SK-N-SH treated with all-trans-retinoic acid at 6 μM for 48 hours (cell line): ENCODE results near the gene MMP11.

ENCODE experiments used
- ARNTL ChIP-seq: fragments of 450-650 bp; formaldehyde crosslinking; IDR thresholded peaks from 2 replicates; pipeline ENCODE4 v1.5.0; 2020; ENCODE audit warnings: low read depth, mild to moderate bottlenecking, moderate library complexity, borderline replicate concordance
- ZFP3 ChIP-seq: fragments of 250-450 bp; sonication (Bioruptor Pico); IDR thresholded peaks from 2 replicates; pipeline ENCODE4 v1.5.0; 2020; ENCODE audit warnings: mild to moderate bottlenecking, moderate library complexity
- ZNF8 ChIP-seq: fragments of 450-650 bp; formaldehyde crosslinking; IDR thresholded peaks from 2 replicates; pipeline ENCODE4 v1.5.0; 2020; ENCODE audit warnings: mild to moderate bottlenecking, moderate library complexity
- TF ChIP-seq, protein P1 (sequence below): fragments of 250-450 bp; sonication (Bioruptor Pico); IDR thresholded peaks from 2 replicates; pipeline ENCODE4 v1.8.0; 2020; ENCODE audit warnings: mild to moderate bottlenecking, moderate library complexity, borderline replicate concordance
- TF ChIP-seq, protein P2 (sequence below): fragments of 250-450 bp; sonication (Bioruptor Pico); IDR thresholded peaks from 2 replicates; pipeline ENCODE4 v1.5.1; 2020; ENCODE audit warnings: low read depth, mild to moderate bottlenecking, moderate library complexity

DNA sequence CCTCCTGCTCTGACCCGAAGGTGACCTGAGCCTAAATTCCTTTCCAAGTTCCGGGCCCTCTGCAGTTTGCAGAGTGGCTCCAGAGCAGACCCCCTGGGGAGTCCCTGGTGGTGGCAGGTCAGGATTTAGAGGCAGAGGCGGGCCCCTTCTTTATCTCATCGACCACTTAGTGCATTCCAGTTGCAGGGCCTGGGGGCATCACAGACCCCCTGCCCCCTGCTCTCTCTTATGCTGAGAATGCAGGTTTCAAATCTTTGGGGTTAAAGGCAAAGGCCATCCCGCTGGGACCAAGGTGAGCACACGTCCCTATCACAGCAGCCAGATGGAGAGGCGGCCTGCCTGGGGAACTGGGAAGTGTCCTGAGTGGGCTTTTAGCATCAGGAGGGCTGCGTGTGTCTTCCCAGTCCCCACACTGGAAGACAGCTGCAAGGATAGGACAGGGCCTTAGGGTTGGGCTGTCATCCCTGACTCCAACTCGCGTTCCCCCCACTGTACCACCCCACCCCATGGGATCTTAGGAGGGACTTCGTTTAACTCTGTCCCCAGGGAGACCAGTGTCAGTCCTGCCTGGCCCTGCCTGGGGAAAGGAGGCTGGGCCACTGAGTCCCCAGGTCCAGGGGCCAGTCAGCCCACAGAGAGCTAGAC is 54.8 kb downstream of the MMP11 start:
- TF ChIP-seq, protein P1, sequence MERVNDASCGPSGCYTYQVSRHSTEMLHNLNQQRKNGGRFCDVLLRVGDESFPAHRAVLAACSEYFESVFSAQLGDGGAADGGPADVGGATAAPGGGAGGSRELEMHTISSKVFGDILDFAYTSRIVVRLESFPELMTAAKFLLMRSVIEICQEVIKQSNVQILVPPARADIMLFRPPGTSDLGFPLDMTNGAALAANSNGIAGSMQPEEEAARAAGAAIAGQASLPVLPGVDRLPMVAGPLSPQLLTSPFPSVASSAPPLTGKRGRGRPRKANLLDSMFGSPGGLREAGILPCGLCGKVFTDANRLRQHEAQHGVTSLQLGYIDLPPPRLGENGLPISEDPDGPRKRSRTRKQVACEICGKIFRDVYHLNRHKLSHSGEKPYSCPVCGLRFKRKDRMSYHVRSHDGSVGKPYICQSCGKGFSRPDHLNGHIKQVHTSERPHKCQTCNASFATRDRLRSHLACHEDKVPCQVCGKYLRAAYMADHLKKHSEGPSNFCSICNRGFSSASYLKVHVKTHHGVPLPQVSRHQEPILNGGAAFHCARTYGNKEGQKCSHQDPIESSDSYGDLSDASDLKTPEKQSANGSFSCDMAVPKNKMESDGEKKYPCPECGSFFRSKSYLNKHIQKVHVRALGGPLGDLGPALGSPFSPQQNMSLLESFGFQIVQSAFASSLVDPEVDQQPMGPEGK: no peak
- TF ChIP-seq, protein P2, sequence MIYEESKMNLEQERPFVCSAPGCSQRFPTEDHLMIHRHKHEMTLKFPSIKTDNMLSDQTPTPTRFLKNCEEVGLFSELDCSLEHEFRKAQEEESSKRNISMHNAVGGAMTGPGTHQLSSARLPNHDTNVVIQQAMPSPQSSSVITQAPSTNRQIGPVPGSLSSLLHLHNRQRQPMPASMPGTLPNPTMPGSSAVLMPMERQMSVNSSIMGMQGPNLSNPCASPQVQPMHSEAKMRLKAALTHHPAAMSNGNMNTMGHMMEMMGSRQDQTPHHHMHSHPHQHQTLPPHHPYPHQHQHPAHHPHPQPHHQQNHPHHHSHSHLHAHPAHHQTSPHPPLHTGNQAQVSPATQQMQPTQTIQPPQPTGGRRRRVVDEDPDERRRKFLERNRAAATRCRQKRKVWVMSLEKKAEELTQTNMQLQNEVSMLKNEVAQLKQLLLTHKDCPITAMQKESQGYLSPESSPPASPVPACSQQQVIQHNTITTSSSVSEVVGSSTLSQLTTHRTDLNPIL (CRISPR knock-in tag): no peak
- TF ChIP-seq ARNTL (CRISPR knock-in tag): no peak
- TF ChIP-seq ZFP3 (CRISPR knock-in tag): no peak
- no peak for TF ChIP-seq ZNF8 (CRISPR knock-in tag)
